SK-N-MC (cell line): ENCODE results near the gene RIMBP2.

ENCODE experiments used
- EZH2 ChIP-seq: fragments of 200-600 bp; sonication (generic); IDR thresholded peaks from one replicate; pipeline ENCODE4 v1.6.1; 2017; ENCODE audit warnings: antibody characterized with exemption
- POLR2AphosphoS5 ChIP-seq: IDR thresholded peaks from 2 replicates; pipeline ENCODE4 v1.6.1; 2012; ENCODE audit warnings: mild to moderate bottlenecking, low read depth, low read length, borderline replicate concordance

GRCh38 chr12:130672089-130672820, 43.8 kb downstream of the RIMBP2 start:
- TF ChIP-seq EZH2 (no peak), POLR2AphosphoS5 (no peak)
